SU-DHL-6 (cell line): ENCODE results near the gene UQCC3.

Experiments used
- EZH2phosphoT487 ChIP-seq: fragments of 200-600 bp; sonication (generic), shearing (Covaris generic); conservative IDR thresholded peaks from 2 replicates; pipeline ENCODE4 v1.6.1; 2018; ENCODE audit warnings: mild to moderate bottlenecking, antibody characterized with exemption, low read length, moderate library complexity, mixed read lengths
- TF ChIP-seq, protein P1 (sequence below): fragments of 200-600 bp; sonication (generic); IDR thresholded peaks from one replicate; pipeline ENCODE4 v1.5.1; 2017; ENCODE audit warnings: antibody characterized with exemption, mild to moderate bottlenecking, low read length, moderate library complexity; ENCODE audit not compliant: insufficient read depth, poor library complexity, severe bottlenecking

DNA sequence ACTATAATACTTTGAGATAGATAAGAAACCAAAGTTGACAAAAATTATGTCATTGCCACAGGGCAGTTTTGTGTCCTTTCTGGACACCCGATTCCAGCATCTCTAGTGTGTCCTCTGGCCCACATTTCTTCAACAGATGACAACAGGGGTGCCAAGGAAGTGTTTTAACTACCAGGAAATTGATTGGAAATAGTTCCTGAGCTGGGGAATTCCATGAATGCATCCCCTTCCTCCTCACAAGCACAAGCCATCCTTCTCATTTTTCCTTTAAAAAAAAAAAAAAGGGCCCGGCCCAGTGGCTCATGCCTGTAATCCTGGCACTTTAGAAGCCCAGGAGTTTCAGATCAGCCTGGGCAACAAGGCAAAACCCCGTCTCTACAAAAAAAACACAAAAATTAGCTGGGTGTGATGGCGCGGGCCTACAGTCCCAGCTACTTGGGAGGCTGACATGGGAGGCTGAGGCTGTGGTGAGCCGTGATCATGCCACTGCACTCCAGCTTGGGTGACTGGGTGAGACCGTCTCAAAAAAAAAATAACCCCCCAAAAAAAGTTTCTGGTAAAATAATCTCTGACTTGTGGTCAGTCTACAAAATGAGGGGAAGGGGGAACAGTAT, 48.9 kb upstream of the UQCC3 start:
- TF ChIP-seq, protein P1, sequence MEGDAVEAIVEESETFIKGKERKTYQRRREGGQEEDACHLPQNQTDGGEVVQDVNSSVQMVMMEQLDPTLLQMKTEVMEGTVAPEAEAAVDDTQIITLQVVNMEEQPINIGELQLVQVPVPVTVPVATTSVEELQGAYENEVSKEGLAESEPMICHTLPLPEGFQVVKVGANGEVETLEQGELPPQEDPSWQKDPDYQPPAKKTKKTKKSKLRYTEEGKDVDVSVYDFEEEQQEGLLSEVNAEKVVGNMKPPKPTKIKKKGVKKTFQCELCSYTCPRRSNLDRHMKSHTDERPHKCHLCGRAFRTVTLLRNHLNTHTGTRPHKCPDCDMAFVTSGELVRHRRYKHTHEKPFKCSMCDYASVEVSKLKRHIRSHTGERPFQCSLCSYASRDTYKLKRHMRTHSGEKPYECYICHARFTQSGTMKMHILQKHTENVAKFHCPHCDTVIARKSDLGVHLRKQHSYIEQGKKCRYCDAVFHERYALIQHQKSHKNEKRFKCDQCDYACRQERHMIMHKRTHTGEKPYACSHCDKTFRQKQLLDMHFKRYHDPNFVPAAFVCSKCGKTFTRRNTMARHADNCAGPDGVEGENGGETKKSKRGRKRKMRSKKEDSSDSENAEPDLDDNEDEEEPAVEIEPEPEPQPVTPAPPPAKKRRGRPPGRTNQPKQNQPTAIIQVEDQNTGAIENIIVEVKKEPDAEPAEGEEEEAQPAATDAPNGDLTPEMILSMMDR = no peak
- TF ChIP-seq EZH2phosphoT487 = no peak
